GM12872 (cell line): ENCODE measurements around the gene SRPX.

Source experiments
- CTCF ChIP-seq: IDR thresholded peaks from 3 replicates; pipeline ENCODE4 v1.5.1; 2011; ENCODE audit warnings: low read depth, mild to moderate bottlenecking, low read length, moderate library complexity; ENCODE audit not compliant: insufficient read depth

SRPX gene

DNA sequence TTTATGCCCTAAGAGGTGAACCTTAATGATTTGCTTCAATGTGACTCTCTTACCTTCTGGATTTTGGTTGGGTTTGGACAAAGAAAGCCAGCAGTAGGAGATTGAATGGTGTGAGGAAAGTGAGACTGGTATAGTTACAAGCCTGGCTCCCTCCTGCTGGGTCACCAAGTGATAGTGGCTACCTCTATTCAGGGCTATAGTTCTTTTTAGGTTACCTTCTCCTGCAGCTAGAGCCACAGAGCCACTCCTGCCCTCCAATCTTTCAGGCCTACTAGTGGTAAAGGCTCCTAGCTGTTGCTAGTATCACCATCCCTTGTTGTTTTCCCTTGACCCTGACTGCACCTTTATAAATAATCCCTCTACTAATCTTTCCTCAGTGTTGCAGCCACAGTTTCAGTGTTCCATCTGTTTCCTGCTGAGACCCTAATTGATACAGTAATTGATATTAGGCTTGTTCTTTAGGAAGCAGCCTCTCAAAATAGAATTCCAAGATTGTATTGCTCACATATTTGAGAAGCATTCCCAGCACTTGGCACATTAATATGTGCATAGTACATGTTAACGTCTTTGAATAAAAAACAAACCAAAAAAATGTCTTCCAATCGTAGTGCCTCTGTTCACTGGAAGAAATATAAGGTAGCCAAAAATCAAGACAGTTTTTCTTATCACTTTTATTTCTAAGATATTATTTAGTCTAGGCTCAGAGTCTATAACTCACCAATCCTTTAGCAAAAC, 82.3 kb downstream of the SRPX start:
- no peak for TF ChIP-seq CTCF

- no peak for TF ChIP-seq CTCF
Measured at GRCh38 chrX:38129366-38129765, 91.3 kb downstream of the SRPX start.

GRCh38 chrX:38127961-38128360, 92.7 kb downstream of the SRPX start:
- TF ChIP-seq CTCF, result no peak

DNA sequence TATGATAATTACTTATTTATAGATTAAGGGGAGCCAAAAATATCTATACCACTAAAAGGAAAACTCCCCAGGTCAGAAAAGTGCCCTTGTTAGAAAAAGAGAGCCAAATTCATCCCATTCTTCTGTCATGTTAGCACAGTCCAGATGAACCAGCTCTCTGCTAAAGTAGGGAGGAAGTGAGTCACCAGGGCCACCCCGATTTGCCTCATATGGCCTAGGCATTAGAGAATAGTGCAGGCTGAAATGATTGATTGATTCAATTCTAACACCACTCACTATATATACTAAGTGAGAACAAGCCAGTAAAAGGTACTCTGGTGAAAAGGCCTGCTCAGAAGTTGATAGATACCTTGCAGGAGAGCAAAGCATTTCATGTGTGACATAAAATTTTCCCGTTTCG, 94.5 kb downstream of the SRPX start:
- TF ChIP-seq CTCF, result no peak

GRCh38 chrX:38124000-38124399, 96.7 kb downstream of the SRPX start:
- no peak for TF ChIP-seq CTCF

GRCh38 chrX:38117485-38117884, 103.2 kb downstream of the SRPX start:
- no peak for TF ChIP-seq CTCF

DNA sequence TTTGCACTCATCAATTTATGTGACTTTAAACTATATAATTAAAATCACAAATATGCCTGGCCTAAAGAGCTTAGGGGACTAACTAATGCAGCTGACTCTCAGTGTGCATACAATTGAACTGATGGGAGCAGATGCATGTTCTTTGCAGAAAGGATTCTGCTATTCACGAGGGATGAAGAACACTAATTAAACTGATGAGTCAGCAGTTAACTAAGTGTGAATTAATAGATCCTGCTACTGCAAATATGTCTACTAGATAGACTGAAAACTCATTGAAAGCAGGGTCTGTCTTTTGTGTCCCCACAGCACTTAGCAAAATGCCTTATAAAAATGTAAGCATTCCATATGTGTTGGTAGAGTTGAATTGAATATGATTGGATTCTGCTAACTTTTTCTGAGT, 104.0 kb downstream of the SRPX start:
- TF ChIP-seq CTCF, result no peak

GRCh38 chrX:38112566-38112965, 108.1 kb downstream of the SRPX start:
- no peak for TF ChIP-seq CTCF
